Inflammatory macrophage (primary cell): ENCODE results near the gene NEDD9.
A peak's percentile ranks its signal among the peaks of the same experiment; 100 is the strongest.

Experiments used
- DNase-seq, 2 donors: peaks; one replicate each; pipeline ENCODE4 v3.0.0-alpha.2; 2020 to 2022

NEDD9 gene

GRCh38 chr6:11140056-11140455, 92.4 kb downstream of the NEDD9 start:
- no peak for DNase-seq

GRCh38 chr6:11139051-11139960, 93.2 kb downstream of the NEDD9 start:
- peak; percentile 61 to 84 for DNase-seq

GRCh38 chr6:11136809-11137208, 95.7 kb downstream of the NEDD9 start:
- no peak for DNase-seq
